Keratinocyte (primary cell): ENCODE data around the gene ACTN1.

ENCODE experiments used
- CTCF ChIP-seq, 3 experiments: IDR thresholded peaks in 1 of 3; conservative IDR thresholded peaks in 1 of 3; optimal IDR thresholded peaks in 1 of 3; 2 replicates in 2 of 3; 3 replicates in 1 of 3; pipeline versions ENCODE3 to v1.5.1; 2011; ENCODE audit warnings: low read length in 3 of 3, mild to moderate bottlenecking in 3 of 3, moderate library complexity in 2 of 3, control low read depth in 1 of 3, inconsistent platforms in 1 of 3; ENCODE audit not compliant: insufficient read depth in 2 of 3; ENCODE audit errors: extremely low read depth in 1 of 3
- EZH2 ChIP-seq: IDR thresholded peaks from one replicate; pipeline ENCODE4 v1.6.1; 2012; ENCODE audit warnings: inconsistent platforms, mild to moderate bottlenecking, low read length, moderate library complexity

- TF ChIP-seq CTCF (optimal IDR thresholded peaks at IDR 0.05 in 1 of 3, IDR thresholded peaks at IDR 0.05 in 1 of 3, conservative IDR thresholded peaks at IDR 0.05 in 1 of 3; ENCODE audit: extremely low read depth in 1 of 3, insufficient read depth in 2 of 3, low read length in 3 of 3): no peak
- TF ChIP-seq EZH2: no peak
Observed at GRCh38 chr14:69014829-69015259, 35.7 kb upstream of the ACTN1 start.
